WERI-Rb-1 (cell line): ENCODE results near the gene BGN.

Source experiments
- DNase-seq: peaks from one replicate; pipeline ENCODE4 v3.0.0-alpha.2; 2020
- H3K27ac ChIP-seq: fragments of 250-450 bp; sonication (Bioruptor Pico); 2 replicates; pipeline ENCODE4 v1.5.1; 2020; ENCODE audit warnings: mild to moderate bottlenecking, moderate library complexity
- H3K27me3 ChIP-seq: fragments of 250-450 bp; sonication (Bioruptor Pico); 2 replicates; pipeline ENCODE4 v1.5.1; 2021; ENCODE audit warnings: mild to moderate bottlenecking, low read depth, moderate library complexity; ENCODE audit not compliant: insufficient read depth, severe bottlenecking
- H3K36me3 ChIP-seq: fragments of 250-450 bp; sonication (Bioruptor Pico); 2 replicates; pipeline ENCODE4 v1.5.1; 2020; ENCODE audit warnings: mild to moderate bottlenecking, moderate library complexity
- H3K4me3 ChIP-seq: 2 replicates; pipeline ENCODE4 v1.5.1; 2011; ENCODE audit warnings: low read depth, mild to moderate bottlenecking, control low read depth, low read length
- H3K9me3 ChIP-seq: fragments of 250-450 bp; sonication (Bioruptor Pico); 2 replicates; pipeline ENCODE4 v1.5.1; 2021; ENCODE audit warnings: mild to moderate bottlenecking, moderate library complexity; ENCODE audit not compliant: severe bottlenecking
- CTCF ChIP-seq: IDR thresholded peaks from 2 replicates; pipeline ENCODE4 v1.5.1; 2011; ENCODE audit warnings: low read depth, mild to moderate bottlenecking, control low read depth, inconsistent platforms, low read length

BGN gene

GRCh38 chrX:153494541-153495361 is at the start of gene BGN:
BGN (plus strand) TSS chrX:153494980; CDS start chrX:153504632, 9,652 bp downstream.
- H3K27me3 ChIP-seq: peaks cover 29% of the 10 kb centered on the region
- H3K36me3 ChIP-seq: no peaks in the 10 kb centered on the region
- peak; percentile 90 for TF ChIP-seq CTCF
- DNase-seq: peak; percentile 92
- peak within 1 kb of the TSS; percentile 47; the same call in 1 of the 2 replicates for H3K27ac ChIP-seq
- no peaks in the 10 kb centered on the region for H3K9me3 ChIP-seq
- H3K4me3 ChIP-seq: peak within 1 kb of the TSS; percentile 5

- DNase-seq: no peak
- peaks cover 6% of the 10 kb centered on the region for H3K36me3 ChIP-seq
- no peak overlapping the region for H3K4me3 ChIP-seq
- peaks cover 13% of the 10 kb centered on the region for H3K27me3 ChIP-seq
- no peak overlapping the region for H3K27ac ChIP-seq
- H3K9me3 ChIP-seq: no peaks in the 10 kb centered on the region
- TF ChIP-seq CTCF: no peak
These were observed 49.5 kb upstream of the BGN start for GRCh38 chrX:153445106-153445855.

GRCh38 chrX:153445856-153446635 is 48.7 kb upstream of the BGN start, which contains the start of gene TREX2:
TREX2 (minus strand) TSS chrX:153446056; CDS start chrX:153445430, 626 bp downstream.
- H3K27me3 ChIP-seq: peaks cover 15% of the 10 kb centered on the region
- H3K27ac ChIP-seq: no peak within 1 kb of the TSS
- no peak for TF ChIP-seq CTCF
- DNase-seq: no peak
- no peaks in the 10 kb centered on the region for H3K9me3 ChIP-seq
- no peak within 1 kb of the TSS for H3K4me3 ChIP-seq
- peaks cover 6% of the 10 kb centered on the region for H3K36me3 ChIP-seq

GRCh38 chrX:153446636-153446936 is 48.2 kb upstream of the BGN start:
- TF ChIP-seq CTCF: no peak
- H3K9me3 ChIP-seq: no peaks in the 10 kb centered on the region
- H3K27ac ChIP-seq: no peak overlapping the region
- no peak overlapping the region for H3K4me3 ChIP-seq
- no peak for DNase-seq
- H3K36me3 ChIP-seq: peaks cover 9% of the 10 kb centered on the region
- peaks cover 20% of the 10 kb centered on the region for H3K27me3 ChIP-seq

- no peak for DNase-seq
- Histone ChIP-seq H3K9me3 (no peaks in the 10 kb centered on the region), H3K36me3 (peaks cover 9% of the 10 kb centered on the region), H3K4me3 (no peak overlapping the region), H3K27ac (no peak overlapping the region), H3K27me3 (peaks cover 20% of the 10 kb centered on the region)
- TF ChIP-seq CTCF: no peak
These were observed 47.7 kb upstream of the BGN start for GRCh38 chrX:153446950-153447580.
